Mucosa of descending colon (tissue), 3 donors: ENCODE results near the gene RASGEF1C. TPM values are rescaled to one million over a fixed set of nuclear protein-coding genes. Genes with fewer than 3 reads are reported as not detected.

Source experiments
- ATAC-seq: fragments of 200-7000 bp; cut with Tn5 transposase; one replicate; pipeline ENCODE4 v1.9.1; 2020; ENCODE audit warnings: mild to moderate bottlenecking, moderate library complexity
- DNase-seq, 3 donors: peaks; one replicate each; pipeline ENCODE4 v3.0.0-alpha.2; 2020
- H3K36me3 ChIP-seq: fragments of 200-600 bp; one replicate; pipeline ENCODE4 v1.8.0; 2021; ENCODE audit warnings: low read depth, mild to moderate bottlenecking
- H3K4me1 ChIP-seq: fragments of 200-600 bp; one replicate; pipeline ENCODE4 v1.8.0; 2021; ENCODE audit warnings: low read depth, mild to moderate bottlenecking
- H3K4me3 ChIP-seq: fragments of 200-600 bp; one replicate; pipeline ENCODE4 v1.8.0; 2021; ENCODE audit warnings: mild to moderate bottlenecking
- H3K9me3 ChIP-seq: fragments of 200-600 bp; one replicate; pipeline ENCODE4 v1.8.0; 2021; ENCODE audit warnings: mild to moderate bottlenecking
- CTCF ChIP-seq: fragments of 200-600 bp; IDR thresholded peaks from one replicate; pipeline ENCODE4 v1.8.0; 2022; ENCODE audit warnings: antibody characterized with exemption, mild to moderate bottlenecking
- intact Hi-C, 2 donors: fragments of 100-400 bp; cut with DNase I in 1 of 2; cut with micrococcal nuclease in 1 of 2; formaldehyde crosslinking; loops; one replicate each; pipeline versions ENCODE4 v1.11.0 to v1.11.1; 2022; cut with DNase I, micrococcal nuclease
- total RNA-seq, 3 donors: library from RNA; stranded (reverse); fragmentation: NEBNext Ultra II Directional in 2 of 3; extraction: Animal tissue kit (Norgen Biotek cat#: 25700) in 2 of 3; gene quantifications; one replicate each; pipeline versions ENCODE4 v1.2.1 to v1.2.4, GENCODE V29; 2021 to 2023
- donor health status: DM: no; HTN: no; CAD: no; lungs with moderate emphysema.
- donor health status: DM: no; HTN: no; CAD: no.
- donor health status: DM: no; HTN: yes; CAD: no.

Gene RASGEF1C
- total RNA-seq, 3 donors from 2014 or later: 0.17 to 1.9 (median 0.65) TPM

GRCh38 chr5:180116077-180116999, 92.7 kb downstream of the RASGEF1C start:
- H3K36me3 ChIP-seq: no peaks in the 10 kb centered on the region
- peak in 2 of 3 donors; percentile 6 to 34 for DNase-seq
- TF ChIP-seq CTCF: no peak
- H3K4me3 ChIP-seq: no peak overlapping the region
- intact Hi-C loops: no loop called here
- H3K9me3 ChIP-seq: no peaks in the 10 kb centered on the region
- no peak for ATAC-seq
- H3K4me1 ChIP-seq: no peaks in the 10 kb centered on the region

- no peak for TF ChIP-seq CTCF
- Histone ChIP-seq H3K4me1 (no peaks in the 10 kb centered on the region), H3K36me3 (no peaks in the 10 kb centered on the region), H3K9me3 (no peaks in the 10 kb centered on the region), H3K4me3 (no peak overlapping the region)
- intact Hi-C loops: no loop called here
- ATAC-seq: no peak
- DNase-seq: peak in 1 of 3 donors; percentile 4
Measured at GRCh38 chr5:180115326-180116076, 93.5 kb downstream of the RASGEF1C start.

GRCh38 chr5:180114304-180115003, 94.6 kb downstream of the RASGEF1C start:
- intact Hi-C loops: no loop called here
- H3K36me3 ChIP-seq: no peaks in the 10 kb centered on the region
- TF ChIP-seq CTCF: no peak
- no peak for ATAC-seq
- peak in 2 of 3 donors; percentile 4 to 25 for DNase-seq
- H3K4me3 ChIP-seq: no peak overlapping the region
- no peaks in the 10 kb centered on the region for H3K9me3 ChIP-seq
- H3K4me1 ChIP-seq: no peaks in the 10 kb centered on the region

GRCh38 chr5:180113660-180114303, 95.2 kb downstream of the RASGEF1C start:
- ATAC-seq (no peak), DNase-seq (peak in 1 of 3 donors; percentile 16)
- Histone ChIP-seq H3K36me3 (no peaks in the 10 kb centered on the region), H3K9me3 (no peaks in the 10 kb centered on the region), H3K4me3 (no peak overlapping the region), H3K4me1 (no peaks in the 10 kb centered on the region)
- intact Hi-C loops: no loop called here
- no peak for TF ChIP-seq CTCF
